Lung (tissue), 12 donors: ENCODE results near the gene SYCP1. TPM values are rescaled to one million over a fixed set of nuclear protein-coding genes. Genes with fewer than 3 reads are reported as not detected.

Source experiments
- ATAC-seq: fragments of 200-7000 bp; cut with Tn5 transposase; one replicate; pipeline ENCODE4 v1.9.1; 2020; ENCODE audit warnings: moderate number of reproducible peaks; ENCODE audit not compliant: insufficient read depth, low FRiP score
- DNase-seq, 3 donors: peaks; one replicate each; pipeline ENCODE4 v3.0.0-alpha.2; 2013 to 2017
- H3K27ac ChIP-seq, 2 donors: one replicate each; pipeline ENCODE4 v1.5.1; 2013; ENCODE audit warnings: mild to moderate bottlenecking in 2 of 2, moderate library complexity in 2 of 2, control low read depth in 1 of 2, inconsistent platforms in 1 of 2, low read depth in 1 of 2, low read length in 1 of 2
- H3K27me3 ChIP-seq, 3 donors: one replicate each; pipeline ENCODE4 v1.5.1; 2013; ENCODE audit warnings: low read length in 2 of 3; ENCODE audit not compliant: control insufficient read depth in 3 of 3, insufficient read depth in 3 of 3
- H3K36me3 ChIP-seq, 4 donors: one replicate each; pipeline ENCODE4 v1.5.1; 2013; ENCODE audit warnings: low read length in 4 of 4, mild to moderate bottlenecking in 1 of 4, moderate library complexity in 1 of 4; ENCODE audit not compliant: control insufficient read depth in 4 of 4, insufficient read depth in 4 of 4
- H3K4me1 ChIP-seq, 5 donors: one replicate each; pipeline ENCODE4 v1.5.1; 2013; ENCODE audit warnings: low read length in 5 of 5, mild to moderate bottlenecking in 2 of 5, moderate library complexity in 1 of 5; ENCODE audit not compliant: control insufficient read depth in 5 of 5, insufficient read depth in 5 of 5
- H3K4me3 ChIP-seq: one replicate; pipeline ENCODE4 v1.5.1; 2013; ENCODE audit warnings: mild to moderate bottlenecking, control low read depth, moderate library complexity
- H3K9ac ChIP-seq, 2 donors: one replicate each; pipeline ENCODE4 v1.5.1; 2013; ENCODE audit warnings: low read length in 2 of 2, control low read depth in 1 of 2; ENCODE audit not compliant: insufficient read depth in 1 of 2
- H3K9me3 ChIP-seq, 4 donors: one replicate each; pipeline ENCODE4 v1.5.1; 2013; ENCODE audit warnings: low read length in 3 of 4, mild to moderate bottlenecking in 1 of 4, moderate library complexity in 1 of 4; ENCODE audit not compliant: control insufficient read depth in 4 of 4, insufficient read depth in 3 of 4
- CTCF ChIP-seq: IDR thresholded peaks from 2 replicates; pipeline ENCODE4 v1.5.1; 2012; ENCODE audit warnings: mild to moderate bottlenecking; ENCODE audit errors: control extremely low read depth, extremely low read depth
- WGBS, 2 donors: extraction: QIAGEN DNeasy Blood & Tissue Kit; methylation state at CpG; one replicate each; pipeline ENCODE4 v1.1.7; 2013; 5-methylcytosine and 5-hydroxymethylcytosine counted together
- polyA plus RNA-seq, 2 donors: library from polyadenylated mRNA; stranded (reverse); fragments of 200-250 nt; gene quantifications; one replicate each; pipeline ENCODE4 v1.2.1, GENCODE V29; 2013
- total RNA-seq, 2 donors: library from RNA; depleted of rRNA in 1 of 2; stranded (reverse); fragments of >200 nt in 1 of 2; gene quantifications; one replicate each; pipeline ENCODE4 v1.2.1, GENCODE V29; 2014 to 2021
- donor health status: control.
- donor health status: control.
- donor health status: Bipolar disorder and iron deficiency.
- donor health status: healthy.
- donor health status: DM: yes; HTN: yes; CAD: no.

SYCP1 gene
- total and polyA plus RNA-seq, 4 donors: 0.09 TPM; not detected in 3

GRCh38 chr1:115031595-115031994 is 176.9 kb downstream of the SYCP1 start:
- Histone ChIP-seq H3K27ac (no peak overlapping the region), H3K4me3 (no peak overlapping the region), H3K9ac (no peak overlapping the region), H3K4me1 (peaks cover 0 to under 1% (median 0%) of the 10 kb centered on the region in 5 donors), H3K9me3 (no peaks in the 10 kb centered on the region), H3K27me3 (no peaks in the 10 kb centered on the region), H3K36me3 (no peaks in the 10 kb centered on the region)
- no peak for TF ChIP-seq CTCF
- 68 to 71% methylated on average over 2 of the region's 2 CpGs for WGBS, 2 donors
- ATAC-seq: no peak
- DNase-seq: no peak

- no peak overlapping the region for H3K9ac ChIP-seq
- H3K4me3 ChIP-seq: no peak overlapping the region
- H3K36me3 ChIP-seq: no peaks in the 10 kb centered on the region
- peaks cover 0 to 9% (median 0%) of the 10 kb centered on the region in 5 donors for H3K4me1 ChIP-seq
- no peak for TF ChIP-seq CTCF
- no peak for DNase-seq
- ATAC-seq: no peak
- no peaks in the 10 kb centered on the region for H3K9me3 ChIP-seq
- no peaks in the 10 kb centered on the region for H3K27me3 ChIP-seq
- no peak overlapping the region for H3K27ac ChIP-seq
- 89% methylated on average over 1 of the region's 1 CpG for WGBS, 2 donors
Measured at GRCh38 chr1:115035652-115036051, 181.0 kb downstream of the SYCP1 start.

- Histone ChIP-seq H3K4me1 (peaks cover 0 to 9% (median 0%) of the 10 kb centered on the region in 5 donors), H3K9me3 (no peaks in the 10 kb centered on the region), H3K9ac (no peak overlapping the region), H3K27ac (no peak overlapping the region), H3K4me3 (no peak overlapping the region), H3K27me3 (no peaks in the 10 kb centered on the region), H3K36me3 (no peaks in the 10 kb centered on the region)
- DNase-seq (peak in 1 of 3 donors; percentile 35), ATAC-seq (no peak)
- no peak for TF ChIP-seq CTCF
- 65 to 87% methylated on average over 4 of the region's 4 CpGs for WGBS, 2 donors
Measured at GRCh38 chr1:115036814-115037507, 182.3 kb downstream of the SYCP1 start.

GRCh38 chr1:115040501-115040900 is 185.8 kb downstream of the SYCP1 start:
- ATAC-seq (no peak), DNase-seq (no peak)
- Histone ChIP-seq H3K9ac (no peak overlapping the region), H3K27me3 (no peaks in the 10 kb centered on the region), H3K4me1 (peaks cover 0 to 9% (median 0%) of the 10 kb centered on the region in 5 donors), H3K36me3 (no peaks in the 10 kb centered on the region), H3K27ac (no peak overlapping the region), H3K9me3 (no peaks in the 10 kb centered on the region), H3K4me3 (no peak overlapping the region)
- WGBS, 2 donors: 82 to 95% methylated on average over 2 of the region's 2 CpGs
- TF ChIP-seq CTCF: no peak
